ENCODE results near the gene UGT2B17.
"Not testable (repeated sequence)": the region's sequence is repeated elsewhere in the genome, so short reads cannot be mapped to it uniquely, and the experiment has no call there.

The UGT2B17 gene

GRCh38 chr4:68592673-68593072, 16.6 kb upstream of the UGT2B17 start:
- H3K4me1 ChIP-seq (ENCODE audit: control insufficient read depth in 1 of 2, insufficient read depth in 2 of 2, low read length in 2 of 2) = no peaks in the 10 kb centered on the region
- H3K27ac ChIP-seq (ENCODE audit: low read depth, low read length) = no peak overlapping the region
- H3K36me3 ChIP-seq (ENCODE audit: control insufficient read depth in 1 of 2, insufficient read depth in 2 of 2, low read length in 2 of 2) = no peaks in the 10 kb centered on the region
- H3K9ac ChIP-seq (ENCODE audit: low read depth in 1 of 2, low read length in 2 of 2) = no peak overlapping the region
- no peak overlapping the region for H3K4me3 ChIP-seq (ENCODE audit: low read depth in 1 of 2, low read length in 2 of 2)
- no peaks in the 10 kb centered on the region for H3K9me3 ChIP-seq (ENCODE audit: control insufficient read depth in 1 of 2, low read length in 2 of 2)
- no peaks in the 10 kb centered on the region for H3K27me3 ChIP-seq (ENCODE audit: control insufficient read depth in 1 of 2, insufficient read depth in 2 of 2, low read length in 2 of 2)

GRCh38 chr4:68591204-68591603, 15.1 kb upstream of the UGT2B17 start:
- Histone ChIP-seq H3K4me3 (ENCODE audit: low read depth in 1 of 2, low read length in 2 of 2) (no peak overlapping the region), H3K27ac (ENCODE audit: low read depth, low read length) (no peak overlapping the region), H3K4me1 (ENCODE audit: control insufficient read depth in 1 of 2, insufficient read depth in 2 of 2, low read length in 2 of 2) (no peaks in the 10 kb centered on the region), H3K27me3 (ENCODE audit: control insufficient read depth in 1 of 2, insufficient read depth in 2 of 2, low read length in 2 of 2) (no peaks in the 10 kb centered on the region), H3K9ac (ENCODE audit: low read depth in 1 of 2, low read length in 2 of 2) (no peak overlapping the region), H3K9me3 (ENCODE audit: control insufficient read depth in 1 of 2, low read length in 2 of 2) (no peaks in the 10 kb centered on the region), H3K36me3 (ENCODE audit: control insufficient read depth in 1 of 2, insufficient read depth in 2 of 2, low read length in 2 of 2) (no peaks in the 10 kb centered on the region)

- Histone ChIP-seq H3K9ac (ENCODE audit: low read depth in 1 of 2, low read length in 2 of 2) (no peak overlapping the region), H3K27ac (ENCODE audit: low read depth, low read length) (no peak overlapping the region), H3K36me3 (ENCODE audit: control insufficient read depth in 1 of 2, insufficient read depth in 2 of 2, low read length in 2 of 2) (no peaks in the 10 kb centered on the region), H3K27me3 (ENCODE audit: control insufficient read depth in 1 of 2, insufficient read depth in 2 of 2, low read length in 2 of 2) (no peaks in the 10 kb centered on the region), H3K4me3 (ENCODE audit: low read depth in 1 of 2, low read length in 2 of 2) (no peak overlapping the region), H3K4me1 (ENCODE audit: control insufficient read depth in 1 of 2, insufficient read depth in 2 of 2, low read length in 2 of 2) (no peaks in the 10 kb centered on the region), H3K9me3 (ENCODE audit: control insufficient read depth in 1 of 2, low read length in 2 of 2) (no peaks in the 10 kb centered on the region)
Observed at GRCh38 chr4:68589790-68590189, 13.7 kb upstream of the UGT2B17 start.

GRCh38 chr4:68582339-68582717, 6.2 kb upstream of the UGT2B17 start:
- Histone ChIP-seq H3K9me3 (ENCODE audit: control insufficient read depth in 1 of 2, low read length in 2 of 2) (no peaks in the 10 kb centered on the region), H3K9ac (ENCODE audit: low read depth in 1 of 2, low read length in 2 of 2) (no peak overlapping the region), H3K36me3 (ENCODE audit: control insufficient read depth in 1 of 2, insufficient read depth in 2 of 2, low read length in 2 of 2) (no peaks in the 10 kb centered on the region), H3K27me3 (ENCODE audit: control insufficient read depth in 1 of 2, insufficient read depth in 2 of 2, low read length in 2 of 2) (no peaks in the 10 kb centered on the region), H3K4me3 (ENCODE audit: low read depth in 1 of 2, low read length in 2 of 2) (no peak overlapping the region), H3K27ac (ENCODE audit: low read depth, low read length) (no peak overlapping the region), H3K4me1 (ENCODE audit: control insufficient read depth in 1 of 2, insufficient read depth in 2 of 2, low read length in 2 of 2) (no peaks in the 10 kb centered on the region)

GRCh38 chr4:68581383-68582338, 5.5 kb upstream of the UGT2B17 start:
- Histone ChIP-seq H3K4me1 (ENCODE audit: control insufficient read depth in 1 of 2, insufficient read depth in 2 of 2, low read length in 2 of 2) (no peaks in the 10 kb centered on the region), H3K9ac (ENCODE audit: low read depth in 1 of 2, low read length in 2 of 2) (no peak overlapping the region), H3K27me3 (ENCODE audit: control insufficient read depth in 1 of 2, insufficient read depth in 2 of 2, low read length in 2 of 2) (no peaks in the 10 kb centered on the region), H3K36me3 (ENCODE audit: control insufficient read depth in 1 of 2, insufficient read depth in 2 of 2, low read length in 2 of 2) (no peaks in the 10 kb centered on the region), H3K9me3 (ENCODE audit: control insufficient read depth in 1 of 2, low read length in 2 of 2) (no peaks in the 10 kb centered on the region), H3K27ac (ENCODE audit: low read depth, low read length) (no peak overlapping the region), H3K4me3 (ENCODE audit: low read depth in 1 of 2, low read length in 2 of 2) (no peak overlapping the region)

- Histone ChIP-seq H3K36me3 (ENCODE audit: control insufficient read depth in 1 of 2, insufficient read depth in 2 of 2, low read length in 2 of 2) (no peaks in the 10 kb centered on the region), H3K27ac (ENCODE audit: low read depth, low read length) (no peak overlapping the region), H3K9ac (ENCODE audit: low read depth in 1 of 2, low read length in 2 of 2) (no peak overlapping the region), H3K9me3 (ENCODE audit: control insufficient read depth in 1 of 2, low read length in 2 of 2) (no peaks in the 10 kb centered on the region), H3K4me1 (ENCODE audit: control insufficient read depth in 1 of 2, insufficient read depth in 2 of 2, low read length in 2 of 2) (no peaks in the 10 kb centered on the region), H3K27me3 (ENCODE audit: control insufficient read depth in 1 of 2, insufficient read depth in 2 of 2, low read length in 2 of 2) (no peaks in the 10 kb centered on the region), H3K4me3 (ENCODE audit: low read depth in 1 of 2, low read length in 2 of 2) (no peak overlapping the region)
Observed at GRCh38 chr4:68577590-68577989, 1.5 kb upstream of the UGT2B17 start.

GRCh38 chr4:68575636-68576035, 486 bp downstream of the UGT2B17 start:
- not testable (repeated sequence) for H3K4me1 ChIP-seq (ENCODE audit: control insufficient read depth in 1 of 2, insufficient read depth in 2 of 2, low read length in 2 of 2); H3K27ac ChIP-seq (ENCODE audit: low read depth, low read length); H3K27me3 ChIP-seq (ENCODE audit: control insufficient read depth in 1 of 2, insufficient read depth in 2 of 2, low read length in 2 of 2); H3K9ac ChIP-seq (ENCODE audit: low read depth in 1 of 2, low read length in 2 of 2); H3K9me3 ChIP-seq (ENCODE audit: control insufficient read depth in 1 of 2, low read length in 2 of 2); H3K4me3 ChIP-seq (ENCODE audit: low read depth in 1 of 2, low read length in 2 of 2); H3K36me3 ChIP-seq (ENCODE audit: control insufficient read depth in 1 of 2, insufficient read depth in 2 of 2, low read length in 2 of 2)

- Histone ChIP-seq H3K4me1 (ENCODE audit: control insufficient read depth in 1 of 2, insufficient read depth in 2 of 2, low read length in 2 of 2) (no peaks in the 10 kb centered on the region), H3K36me3 (ENCODE audit: control insufficient read depth in 1 of 2, insufficient read depth in 2 of 2, low read length in 2 of 2) (no peaks in the 10 kb centered on the region), H3K9ac (ENCODE audit: low read depth in 1 of 2, low read length in 2 of 2) (no peak overlapping the region), H3K9me3 (ENCODE audit: control insufficient read depth in 1 of 2, low read length in 2 of 2) (no peaks in the 10 kb centered on the region), H3K27ac (ENCODE audit: low read depth, low read length) (no peak overlapping the region), H3K27me3 (ENCODE audit: control insufficient read depth in 1 of 2, insufficient read depth in 2 of 2, low read length in 2 of 2) (no peaks in the 10 kb centered on the region), H3K4me3 (ENCODE audit: low read depth in 1 of 2, low read length in 2 of 2) (no peak overlapping the region)
Observed at GRCh38 chr4:68575081-68575480, 1.0 kb downstream of the UGT2B17 start.

GRCh38 chr4:68572653-68573170, 3.4 kb downstream of the UGT2B17 start:
- Histone ChIP-seq H3K9ac (ENCODE audit: low read depth in 1 of 2, low read length in 2 of 2) (no peak overlapping the region), H3K9me3 (ENCODE audit: control insufficient read depth in 1 of 2, low read length in 2 of 2) (no peaks in the 10 kb centered on the region), H3K36me3 (ENCODE audit: control insufficient read depth in 1 of 2, insufficient read depth in 2 of 2, low read length in 2 of 2) (no peaks in the 10 kb centered on the region), H3K4me3 (ENCODE audit: low read depth in 1 of 2, low read length in 2 of 2) (no peak overlapping the region), H3K27ac (ENCODE audit: low read depth, low read length) (no peak overlapping the region), H3K4me1 (ENCODE audit: control insufficient read depth in 1 of 2, insufficient read depth in 2 of 2, low read length in 2 of 2) (no peaks in the 10 kb centered on the region), H3K27me3 (ENCODE audit: control insufficient read depth in 1 of 2, insufficient read depth in 2 of 2, low read length in 2 of 2) (no peaks in the 10 kb centered on the region)

GRCh38 chr4:68570122-68570507, 6.0 kb downstream of the UGT2B17 start:
- H3K9ac ChIP-seq (ENCODE audit: low read depth in 1 of 2, low read length in 2 of 2) = no peak overlapping the region
- H3K9me3 ChIP-seq (ENCODE audit: control insufficient read depth in 1 of 2, low read length in 2 of 2) = no peaks in the 10 kb centered on the region
- H3K36me3 ChIP-seq (ENCODE audit: control insufficient read depth in 1 of 2, insufficient read depth in 2 of 2, low read length in 2 of 2) = no peaks in the 10 kb centered on the region
- no peaks in the 10 kb centered on the region for H3K4me1 ChIP-seq (ENCODE audit: control insufficient read depth in 1 of 2, insufficient read depth in 2 of 2, low read length in 2 of 2)
- no peak overlapping the region for H3K4me3 ChIP-seq (ENCODE audit: low read depth in 1 of 2, low read length in 2 of 2)
- H3K27ac ChIP-seq (ENCODE audit: low read depth, low read length) = no peak overlapping the region
- H3K27me3 ChIP-seq (ENCODE audit: control insufficient read depth in 1 of 2, insufficient read depth in 2 of 2, low read length in 2 of 2) = no peaks in the 10 kb centered on the region
